Caco-2 (cell line): ENCODE measurements around the gene LBHD2. TPM values are rescaled to one million over a fixed set of nuclear protein-coding genes. Genes with fewer than 3 reads are reported as not detected.
A peak's percentile ranks its signal among the peaks of the same experiment; 100 is the strongest.

ENCODE experiments used
- BruUV-seq: library from RNA; stranded (reverse); fragments of 400-500 nt; replicated peaks from 2 replicates; lab custom pipeline; 2021; lab: Mats Ljungman, UMichigan
- CTCF ChIA-PET: fragments of 300-600 bp; sonication (Branson Sonifier 250); formaldehyde crosslinking; loops from one replicate; lab custom pipeline; 2022; ENCODE audit warnings: antibody characterized with exemption; lab: Charles Lee
- POLR2A ChIA-PET: fragments of 300-600 bp; sonication (Branson Sonifier 250); formaldehyde crosslinking; loops from one replicate; lab custom pipeline; 2022; ENCODE audit warnings: antibody characterized with exemption; lab: Charles Lee
- DNase-seq, 2 experiments: peaks; one replicate each; pipeline versions ENCODE4 v3.0.0 to v3.0.0-alpha.2; 2020 to 2022
- H3K27me3 ChIP-seq: replicated peaks from 2 replicates; pipeline ENCODE4 v1.6.0; 2011; ENCODE audit warnings: low read length; ENCODE audit not compliant: control insufficient read depth, insufficient read depth
- H3K36me3 ChIP-seq: 2 replicates; pipeline ENCODE4 v1.5.1; 2011; ENCODE audit warnings: low read length; ENCODE audit not compliant: control insufficient read depth, insufficient read depth
- H3K4me1 ChIP-seq: fragments of 250-450 bp; sonication (Bioruptor Pico); 2 replicates; pipeline ENCODE4 v1.5.1; 2020; ENCODE audit warnings: mild to moderate bottlenecking
- H3K4me3 ChIP-seq: 2 replicates; pipeline ENCODE4 v1.5.1; 2011; ENCODE audit warnings: low read depth, mild to moderate bottlenecking, control low read depth, low read length
- H3K9me3 ChIP-seq: fragments of 250-450 bp; sonication (Bioruptor Pico); 2 replicates; pipeline ENCODE4 v1.5.1; 2020; ENCODE audit warnings: mild to moderate bottlenecking, moderate library complexity
- H3K27ac Mint-ChIP-seq: one replicate; pipeline ENCODE4 v1.8.0; 2022; ENCODE audit warnings: mixed read lengths; ENCODE audit not compliant: unreplicated experiment
- H3K27me3 Mint-ChIP-seq: one replicate; pipeline ENCODE4 v1.8.0; 2022; ENCODE audit warnings: mixed read lengths; ENCODE audit not compliant: insufficient read depth, unreplicated experiment
- H3K36me3 Mint-ChIP-seq: one replicate; pipeline ENCODE4 v1.8.0; 2022; ENCODE audit warnings: mild to moderate bottlenecking, mixed read lengths; ENCODE audit not compliant: insufficient read depth, unreplicated experiment
- H3K4me1 Mint-ChIP-seq: one replicate; pipeline ENCODE4 v1.8.0; 2022; ENCODE audit warnings: low read depth, mixed read lengths; ENCODE audit not compliant: unreplicated experiment
- H3K4me3 Mint-ChIP-seq: one replicate; pipeline ENCODE4 v1.8.0; 2022; ENCODE audit warnings: mild to moderate bottlenecking, moderate library complexity, mixed read lengths; ENCODE audit not compliant: unreplicated experiment
- H3K9me3 Mint-ChIP-seq: one replicate; pipeline ENCODE4 v1.8.0; 2022; ENCODE audit warnings: mixed read lengths; ENCODE audit not compliant: unreplicated experiment
- CTCF ChIP-seq, 2 experiments: fragments of 200-600 bp in 1 of 2; IDR thresholded peaks; 1 replicate in 1 of 2; 2 replicates in 1 of 2; pipeline versions ENCODE4 v1.5.1 to v1.8.0; 2011 to 2022; ENCODE audit warnings: antibody characterized with exemption in 1 of 2, control low read depth in 1 of 2, inconsistent platforms in 1 of 2, low read depth in 1 of 2, low read length in 1 of 2, mild to moderate bottlenecking in 1 of 2, moderate library complexity in 1 of 2; ENCODE audit not compliant: insufficient read depth in 1 of 2, severe bottlenecking in 1 of 2, unreplicated experiment in 1 of 2
- intact Hi-C: fragments of 100-400 bp; cut with micrococcal nuclease; formaldehyde crosslinking; loops from one replicate; pipeline ENCODE4 v1.10.0; 2022; ENCODE audit not compliant: unreplicated experiment
- total RNA-seq: library from RNA; stranded (reverse); gene quantifications from 2 replicates; pipeline ENCODE4 v1.2.3, GENCODE V29; 2022

LBHD2 gene
- total RNA-seq, 1 experiment from 2014 or later = not detected

GRCh38 chr14:103096387-103096786, 12.4 kb downstream of the LBHD2 start:
- Histone ChIP-seq H3K27me3 (no peaks in the 10 kb centered on the region), H3K4me3 (no peak overlapping the region), H3K9me3 (no peaks in the 10 kb centered on the region), H3K36me3 (no peaks in the 10 kb centered on the region), H3K4me1 (peaks cover 51% of the 10 kb centered on the region)
- no peak for DNase-seq
- TF ChIP-seq CTCF (IDR thresholded peaks at IDR 0.05; ENCODE audit: insufficient read depth in 1 of 2, low read depth in 1 of 2, low read length in 1 of 2, severe bottlenecking in 1 of 2, unreplicated experiment in 1 of 2) = no peak
- Mint-ChIP-seq H3K4me1 (peaks cover 18% of the 10 kb centered on the region), H3K27me3 (no peaks in the 10 kb centered on the region), H3K27ac (peak overlapping the region; percentile 9), H3K9me3 (no peaks in the 10 kb centered on the region), H3K36me3 (no peaks in the 10 kb centered on the region), H3K4me3 (no peak overlapping the region)
- no TSS peak for BruUV-seq
- intact Hi-C loops = no loop called here
- POLR2A ChIA-PET = no interaction called here
- CTCF ChIA-PET = interaction anchor here (0.8 to 3.6 kb wide), 2 partner anchors 8 to 9 kb away, joined by 4 to 23 read pairs; no protein-coding TSS in a partner anchor

DNA sequence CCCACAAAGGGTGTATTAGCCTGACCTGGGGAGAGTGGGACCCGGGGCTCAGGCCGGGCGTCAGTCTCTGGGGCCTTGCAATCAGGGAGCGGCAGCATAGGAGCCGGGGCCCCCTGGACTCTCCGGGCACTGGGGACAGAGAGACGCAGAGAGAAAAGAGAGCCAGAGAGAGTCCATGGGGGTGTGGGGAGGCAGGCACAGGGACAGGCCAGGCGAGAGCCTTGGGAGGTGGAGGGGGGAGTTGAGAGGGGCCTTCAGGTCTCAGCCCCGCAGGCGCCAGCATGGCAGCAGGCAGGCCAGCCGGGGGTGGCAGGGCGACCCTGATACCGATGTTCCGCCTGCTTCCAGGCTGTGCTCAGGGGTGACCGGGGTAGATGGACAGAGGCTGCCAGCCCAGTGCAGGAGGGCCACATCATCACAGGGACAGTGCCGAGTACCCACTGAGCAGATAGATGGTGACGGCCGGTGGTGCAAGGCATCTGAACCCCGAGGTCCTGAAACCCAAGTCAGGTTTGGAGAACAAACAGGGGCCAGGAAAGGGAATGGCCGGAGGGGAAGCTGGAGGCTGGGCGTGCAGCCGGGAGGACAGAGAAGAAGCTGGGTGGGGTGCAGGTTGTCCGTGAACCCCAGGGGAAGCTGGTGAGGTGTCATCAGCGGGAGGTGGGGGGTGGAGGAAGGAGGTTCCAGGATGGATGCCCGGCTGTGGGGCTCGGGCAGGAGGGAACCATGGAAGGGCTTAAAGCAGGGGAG, 13.4 kb downstream of the LBHD2 start:
- ChIA-PET POLR2A (no interaction called here), CTCF (no interaction called here)
- H3K9me3 ChIP-seq = no peaks in the 10 kb centered on the region
- no peaks in the 10 kb centered on the region for H3K27me3 Mint-ChIP-seq
- no TSS peak for BruUV-seq
- peak overlapping the region; percentile 36 for H3K27ac Mint-ChIP-seq
- no peaks in the 10 kb centered on the region for H3K9me3 Mint-ChIP-seq
- H3K4me3 ChIP-seq = no peak overlapping the region
- H3K4me3 Mint-ChIP-seq = no peak overlapping the region
- H3K27me3 ChIP-seq = no peaks in the 10 kb centered on the region
- DNase-seq = no peak
- peaks cover 18% of the 10 kb centered on the region for H3K4me1 Mint-ChIP-seq
- peaks cover 56% of the 10 kb centered on the region for H3K4me1 ChIP-seq
- H3K36me3 Mint-ChIP-seq = no peaks in the 10 kb centered on the region
- intact Hi-C loops = no loop called here
- TF ChIP-seq CTCF (IDR thresholded peaks at IDR 0.05; ENCODE audit: insufficient read depth in 1 of 2, low read depth in 1 of 2, low read length in 1 of 2, severe bottlenecking in 1 of 2, unreplicated experiment in 1 of 2) = no peak
- H3K36me3 ChIP-seq = no peaks in the 10 kb centered on the region

- intact Hi-C loops = no loop called here
- no peaks in the 10 kb centered on the region for H3K27me3 Mint-ChIP-seq
- H3K36me3 Mint-ChIP-seq = peaks cover under 1% of the 10 kb centered on the region
- TF ChIP-seq CTCF (IDR thresholded peaks at IDR 0.05; ENCODE audit: insufficient read depth in 1 of 2, low read depth in 1 of 2, low read length in 1 of 2, severe bottlenecking in 1 of 2, unreplicated experiment in 1 of 2) = no peak
- H3K9me3 Mint-ChIP-seq = no peaks in the 10 kb centered on the region
- no TSS peak for BruUV-seq
- peak overlapping the region; percentile 36 for H3K27ac Mint-ChIP-seq
- peaks cover 18% of the 10 kb centered on the region for H3K4me1 Mint-ChIP-seq
- POLR2A ChIA-PET = interaction anchor here (0.6 kb wide), 1 partner anchor 13 kb away, joined by 4 read pairs; no protein-coding TSS in a partner anchor
- H3K9me3 ChIP-seq = no peaks in the 10 kb centered on the region
- H3K4me1 ChIP-seq = peaks cover 56% of the 10 kb centered on the region
- H3K36me3 ChIP-seq = no peaks in the 10 kb centered on the region
- CTCF ChIA-PET = interaction anchor here (0.6 to 2.2 kb wide), 3 partner anchors 29 to 442 kb away, joined by 3 to 5 read pairs (median 3); no protein-coding TSS in a partner anchor
- no peaks in the 10 kb centered on the region for H3K27me3 ChIP-seq
- H3K4me3 ChIP-seq = no peak overlapping the region
- no peak for DNase-seq
- H3K4me3 Mint-ChIP-seq = no peak overlapping the region
Measured at GRCh38 chr14:103097994-103098957, 14.3 kb downstream of the LBHD2 start.
